Activated CD4-positive, alpha-beta T cell treated with anti-CD3 and anti-CD28 coated beads, Interleukin-2, amount 50 U/mL, for 48 hours (primary cell): ENCODE measurements around the gene PTGDS.
A peak's percentile ranks its signal among the peaks of the same experiment; 100 is the strongest.

Source experiments
- DNase-seq, 2 experiments: peaks; one replicate each; pipeline ENCODE4 v3.0.0-alpha.2; 2020

The PTGDS gene

GRCh38 chr9:136977223-136977622, at the start of gene PTGDS:
Gene PTGDS (plus strand): TSS chr9:136977504. CDS start chr9:136977579, 75 bp downstream.
- no peak for DNase-seq

- no peak for DNase-seq
Observed at GRCh38 chr9:136928591-136928990, 48.7 kb upstream of the PTGDS start.

GRCh38 chr9:136930014-136930413, 47.3 kb upstream of the PTGDS start:
- DNase-seq: no peak

GRCh38 chr9:136931611-136932130, 45.6 kb upstream of the PTGDS start:
- DNase-seq: no peak

- DNase-seq: no peak
Observed at GRCh38 chr9:136934277-136934676, 43.0 kb upstream of the PTGDS start.

GRCh38 chr9:136935651-136936050, 41.7 kb upstream of the PTGDS start:
- no peak for DNase-seq

- no peak for DNase-seq
Observed at GRCh38 chr9:136936645-136937170, 40.6 kb upstream of the PTGDS start.

GRCh38 chr9:136937186-136938001, 39.9 kb upstream of the PTGDS start:
- no peak for DNase-seq

- no peak for DNase-seq
Observed at GRCh38 chr9:136939431-136939995, 37.8 kb upstream of the PTGDS start.

- no peak for DNase-seq
Observed at GRCh38 chr9:136939996-136940525, 37.2 kb upstream of the PTGDS start.

GRCh38 chr9:136940526-136941230, 36.6 kb upstream of the PTGDS start:
- no peak for DNase-seq

- DNase-seq: no peak
Observed at GRCh38 chr9:136941231-136942111, 35.8 kb upstream of the PTGDS start.

GRCh38 chr9:136942112-136942880, 35.0 kb upstream of the PTGDS start:
- no peak for DNase-seq

- no peak for DNase-seq
Observed at GRCh38 chr9:136942881-136943230, 34.4 kb upstream of the PTGDS start.

GRCh38 chr9:136943291-136944211, 33.8 kb upstream of the PTGDS start:
- DNase-seq: peak; percentile 39 to 53

- no peak for DNase-seq
Observed at GRCh38 chr9:136944212-136944518, 33.1 kb upstream of the PTGDS start.

- DNase-seq: peak; percentile 92 to 93
Observed at GRCh38 chr9:136944519-136945332, 32.6 kb upstream of the PTGDS start, which contains the start of the genes C8G and FBXW5. Gene C8G (plus strand): TSS chr9:136945243. CDS start chr9:136945321, 78 bp downstream. Gene FBXW5 (minus strand): TSS chr9:136944738. CDS start chr9:136944083, 655 bp downstream.

- DNase-seq: no peak
Observed at GRCh38 chr9:136945333-136946227, 31.7 kb upstream of the PTGDS start.
